Fibroblast of peridontal ligament (primary cell): ENCODE measurements around the gene ARHGEF35.
"Not testable (repeated sequence)": the region's sequence is repeated elsewhere in the genome, so short reads cannot be mapped to it uniquely, and the experiment has no call there.

Source experiments
- DNase-seq: peaks from one replicate; pipeline ENCODE4 v3.0.0-alpha.2; 2010; ENCODE audit errors: extremely low read depth

Gene ARHGEF35

GRCh38 chr7:144178380-144179164 is 17.1 kb downstream of the ARHGEF35 start:
- DNase-seq = peak; percentile 17

GRCh38 chr7:144174613-144175012 is 21.0 kb downstream of the ARHGEF35 start:
- no peak for DNase-seq

GRCh38 chr7:144171594-144172350 is 23.9 kb downstream of the ARHGEF35 start:
- not testable (repeated sequence) for DNase-seq

GRCh38 chr7:144164784-144165183 is 30.8 kb downstream of the ARHGEF35 start:
- no peak for DNase-seq

- DNase-seq = no peak
These were observed 36.8 kb downstream of the ARHGEF35 start for GRCh38 chr7:144158861-144159260.

- DNase-seq = no peak
These were observed 47.3 kb downstream of the ARHGEF35 start for GRCh38 chr7:144148224-144148827.

- no peak for DNase-seq
These were observed 51.2 kb downstream of the ARHGEF35 start for GRCh38 chr7:144144426-144144825.

- DNase-seq = no peak
These were observed 53.4 kb downstream of the ARHGEF35 start for GRCh38 chr7:144142187-144142586.

GRCh38 chr7:144137501-144137900 is 58.1 kb downstream of the ARHGEF35 start:
- no peak for DNase-seq
